ENCODE measurements around the gene ASXL1. TPM values are rescaled to one million over a fixed set of nuclear protein-coding genes. Genes with fewer than 3 reads are reported as not detected.

The ASXL1 gene
- total RNA-seq, 1 experiment from 2014 or later: 52.2 TPM

GRCh38 chr20:32343439-32343838, 14.7 kb upstream of the ASXL1 start:
- no peaks in the 10 kb centered on the region for H3K27me3 ChIP-seq (ENCODE audit: insufficient read depth, low read length)
- H3K9ac ChIP-seq (ENCODE audit: low read length): no peak overlapping the region
- no peaks in the 10 kb centered on the region for H3K9me3 ChIP-seq (ENCODE audit: control insufficient read depth in 1 of 2, insufficient read depth in 1 of 2, low read depth in 1 of 2, low read length in 2 of 2)
- ChIA-PET CTCF (interaction anchor here (0.6 kb wide), 1 partner anchor 496 kb away, joined by 3 read pairs; no protein-coding TSS in a partner anchor), POLR2A (no interaction called here), RAD21 (ENCODE audit: low non-redundant PET in 1 of 2, low total read pairs in 2 of 2, uncharacterized antibody in 2 of 2, unreplicated experiment in 2 of 2) (no interaction called here)
- no peak for TF ChIP-seq POLR2A (IDR thresholded peaks at IDR 0.05; ENCODE audit: borderline replicate concordance, extremely low read depth, insufficient read depth, insufficient read length)
- no peak for TF ChIP-seq RAD21 (IDR thresholded peaks at IDR 0.05; ENCODE audit: low read depth)
- no peak for TF ChIP-seq ELF1 (IDR thresholded peaks at IDR 0.05; ENCODE audit: borderline replicate concordance, low read depth)
- no peaks in the 10 kb centered on the region for H4K20me1 ChIP-seq (ENCODE audit: insufficient read depth)
- no peak overlapping the region for H3K27ac ChIP-seq (ENCODE audit: low read depth, low read length)
- DNase-seq (ENCODE audit: low read depth, low spot score) (no peak), ATAC-seq (no peak)
- H3K9me2 ChIP-seq (ENCODE audit: insufficient read depth): no peaks in the 10 kb centered on the region
- no peaks in the 10 kb centered on the region; a peak in 1 of 4 replicates for H3K4me1 ChIP-seq (ENCODE audit: control insufficient read depth in 1 of 2, insufficient read depth in 2 of 2, low read length in 2 of 2)
- no TSS peak for BruUV-seq (replicated peaks)
- no peak overlapping the region for H3K4me2 ChIP-seq (ENCODE audit: low read length)
- H3K36me3 ChIP-seq (ENCODE audit: control insufficient read depth in 1 of 2, insufficient read depth in 2 of 2, low read length in 2 of 2): no peaks in the 10 kb centered on the region
- no peak overlapping the region for H2AFZ ChIP-seq (ENCODE audit: low read depth, low read length, poor library complexity, severe bottlenecking)
- H3K79me2 ChIP-seq (ENCODE audit: insufficient read depth, low read length): no peaks in the 10 kb centered on the region
- H3K4me3 ChIP-seq (replicated peaks in 1 of 2; ENCODE audit: low read depth in 1 of 2, low read length in 2 of 2): no peak overlapping the region
- intact Hi-C loops (cut with micrococcal nuclease): no loop called here

GRCh38 chr20:32344835-32345506, 13.2 kb upstream of the ASXL1 start:
- ChIA-PET RAD21 (ENCODE audit: low non-redundant PET in 1 of 2, low total read pairs in 2 of 2, uncharacterized antibody in 2 of 2, unreplicated experiment in 2 of 2) (no interaction called here), CTCF (no interaction called here), POLR2A (no interaction called here)
- intact Hi-C loops (cut with micrococcal nuclease): no loop called here
- DNase-seq (ENCODE audit: low read depth, low spot score): no peak
- Histone ChIP-seq H3K9me3 (ENCODE audit: control insufficient read depth in 1 of 2, insufficient read depth in 1 of 2, low read depth in 1 of 2, low read length in 2 of 2) (no peaks in the 10 kb centered on the region), H3K4me2 (ENCODE audit: low read length) (no peak overlapping the region), H4K20me1 (ENCODE audit: insufficient read depth) (no peaks in the 10 kb centered on the region), H3K4me1 (ENCODE audit: control insufficient read depth in 1 of 2, insufficient read depth in 2 of 2, low read length in 2 of 2) (no peaks in the 10 kb centered on the region; a peak in 1 of 4 replicates), H3K36me3 (ENCODE audit: control insufficient read depth in 1 of 2, insufficient read depth in 2 of 2, low read length in 2 of 2) (no peaks in the 10 kb centered on the region), H3K27me3 (ENCODE audit: insufficient read depth, low read length) (no peaks in the 10 kb centered on the region), H3K4me3 (replicated peaks in 1 of 2; ENCODE audit: low read depth in 1 of 2, low read length in 2 of 2) (no peak overlapping the region), H3K79me2 (ENCODE audit: insufficient read depth, low read length) (no peaks in the 10 kb centered on the region), H2AFZ (ENCODE audit: low read depth, low read length, poor library complexity, severe bottlenecking) (no peak overlapping the region), H3K9ac (ENCODE audit: low read length) (no peak overlapping the region), H3K9me2 (ENCODE audit: insufficient read depth) (no peaks in the 10 kb centered on the region), H3K27ac (ENCODE audit: low read depth, low read length) (no peak overlapping the region)
- no TSS peak for BruUV-seq (replicated peaks)
- TF ChIP-seq, protein P1, sequence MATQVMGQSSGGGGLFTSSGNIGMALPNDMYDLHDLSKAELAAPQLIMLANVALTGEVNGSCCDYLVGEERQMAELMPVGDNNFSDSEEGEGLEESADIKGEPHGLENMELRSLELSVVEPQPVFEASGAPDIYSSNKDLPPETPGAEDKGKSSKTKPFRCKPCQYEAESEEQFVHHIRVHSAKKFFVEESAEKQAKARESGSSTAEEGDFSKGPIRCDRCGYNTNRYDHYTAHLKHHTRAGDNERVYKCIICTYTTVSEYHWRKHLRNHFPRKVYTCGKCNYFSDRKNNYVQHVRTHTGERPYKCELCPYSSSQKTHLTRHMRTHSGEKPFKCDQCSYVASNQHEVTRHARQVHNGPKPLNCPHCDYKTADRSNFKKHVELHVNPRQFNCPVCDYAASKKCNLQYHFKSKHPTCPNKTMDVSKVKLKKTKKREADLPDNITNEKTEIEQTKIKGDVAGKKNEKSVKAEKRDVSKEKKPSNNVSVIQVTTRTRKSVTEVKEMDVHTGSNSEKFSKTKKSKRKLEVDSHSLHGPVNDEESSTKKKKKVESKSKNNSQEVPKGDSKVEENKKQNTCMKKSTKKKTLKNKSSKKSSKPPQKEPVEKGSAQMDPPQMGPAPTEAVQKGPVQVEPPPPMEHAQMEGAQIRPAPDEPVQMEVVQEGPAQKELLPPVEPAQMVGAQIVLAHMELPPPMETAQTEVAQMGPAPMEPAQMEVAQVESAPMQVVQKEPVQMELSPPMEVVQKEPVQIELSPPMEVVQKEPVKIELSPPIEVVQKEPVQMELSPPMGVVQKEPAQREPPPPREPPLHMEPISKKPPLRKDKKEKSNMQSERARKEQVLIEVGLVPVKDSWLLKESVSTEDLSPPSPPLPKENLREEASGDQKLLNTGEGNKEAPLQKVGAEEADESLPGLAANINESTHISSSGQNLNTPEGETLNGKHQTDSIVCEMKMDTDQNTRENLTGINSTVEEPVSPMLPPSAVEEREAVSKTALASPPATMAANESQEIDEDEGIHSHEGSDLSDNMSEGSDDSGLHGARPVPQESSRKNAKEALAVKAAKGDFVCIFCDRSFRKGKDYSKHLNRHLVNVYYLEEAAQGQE (IDR thresholded peaks at IDR 0.05; ENCODE audit: low read depth): no peak
- ATAC-seq: no peak
